Kidney capillary endothelial cell (primary cell): ENCODE measurements around the gene TSGA10.
"Not testable (repeated sequence)": the region's sequence is repeated elsewhere in the genome, so short reads cannot be mapped to it uniquely, and the experiment has no call there.

Experiments
- DNase-seq: peaks from one replicate; pipeline ENCODE4 v3.0.0-alpha.2; 2018; ENCODE audit warnings: low spot score

TSGA10 gene

GRCh38 chr2:99067871-99068625 lies 86.7 kb downstream of the TSGA10 start:
- no peak for DNase-seq

GRCh38 chr2:99066075-99066958 lies 88.4 kb downstream of the TSGA10 start:
- DNase-seq, result peak; percentile 76

- DNase-seq, result not testable (repeated sequence)
Observed at GRCh38 chr2:99049187-99049586, 105.6 kb downstream of the TSGA10 start.

GRCh38 chr2:99040736-99041300 lies 113.9 kb downstream of the TSGA10 start:
- DNase-seq, result not testable (repeated sequence)

- DNase-seq, result no peak
Observed at GRCh38 chr2:99035920-99036319, 118.8 kb downstream of the TSGA10 start.

GRCh38 chr2:99032786-99033185 lies 122.0 kb downstream of the TSGA10 start:
- DNase-seq, result no peak

- DNase-seq, result no peak
Observed at GRCh38 chr2:99032001-99032400, 122.7 kb downstream of the TSGA10 start.

GRCh38 chr2:99031481-99031880 lies 123.3 kb downstream of the TSGA10 start:
- DNase-seq, result no peak

- no peak for DNase-seq
Observed at GRCh38 chr2:99028558-99028957, 126.2 kb downstream of the TSGA10 start.

- no peak for DNase-seq
Observed at GRCh38 chr2:99027856-99028255, 126.9 kb downstream of the TSGA10 start.

- no peak for DNase-seq
Observed at GRCh38 chr2:99000708-99001107, 154.0 kb downstream of the TSGA10 start.

- not testable (repeated sequence) for DNase-seq
Observed at GRCh38 chr2:98988695-98989094, 166.0 kb downstream of the TSGA10 start.

- no peak for DNase-seq
Observed at GRCh38 chr2:98985905-98986666, 168.7 kb downstream of the TSGA10 start.

- DNase-seq, result no peak
Observed at GRCh38 chr2:98975611-98976010, 179.1 kb downstream of the TSGA10 start.

GRCh38 chr2:98972582-98973167 lies 182.1 kb downstream of the TSGA10 start:
- no peak for DNase-seq

GRCh38 chr2:98959810-98960507 lies 194.8 kb downstream of the TSGA10 start:
- DNase-seq, result no peak

- no peak for DNase-seq
Observed at GRCh38 chr2:98952966-98953365, 201.8 kb downstream of the TSGA10 start.

GRCh38 chr2:98948956-98949739 lies 205.6 kb downstream of the TSGA10 start:
- DNase-seq, result no peak

- DNase-seq, result no peak
Observed at GRCh38 chr2:98947554-98947953, 207.2 kb downstream of the TSGA10 start.
